Activated CD4-positive, alpha-beta T cell treated with anti-CD3 and anti-CD28 coated beads, Interleukin-2, amount 10 ng/mL, durations not matched to agents 7 days and 5 days (primary cell): Measurements from ENCODE around the gene UBE2S. TPM values are rescaled to one million over a fixed set of nuclear protein-coding genes. Genes with fewer than 3 reads are reported as not detected.

Experiments used
- total RNA-seq, 2 experiments: library from RNA; stranded (reverse); gene quantifications; one replicate each; pipeline ENCODE4 v1.2.3, GENCODE V29; 2021

The UBE2S gene
- total RNA-seq, 2 experiments from 2014 or later: 238 to 255 TPM

Other genes with a start within 250 kb of the UBE2S start
- not detected for gene DNAAF3, start 241.2 kb downstream of the UBE2S start, total RNA-seq
- gene SYT5, start 227.5 kb downstream of the UBE2S start, total RNA-seq: under 1 TPM in 1 of 2 experiments, not detected in 1; 0.17 TPM
- not detected for gene PTPRH, start 198.3 kb downstream of the UBE2S start, total RNA-seq
- gene TMEM86B, start 179.0 kb downstream of the UBE2S start, total RNA-seq: 10 to 100 TPM; 12.7 to 16.7 TPM
- gene PPP6R1, start 148.8 kb downstream of the UBE2S start, total RNA-seq: 100 to 1,000 TPM; 189 to 222 TPM
- gene HSPBP1, start 127.7 kb downstream of the UBE2S start, total RNA-seq: 10 to 100 TPM; 23.1 to 26.9 TPM
- gene BRSK1, start 123.8 kb downstream of the UBE2S start, total RNA-seq: 1 to 10 TPM; 6.8 TPM
- gene TMEM150B, start 82.4 kb downstream of the UBE2S start, total RNA-seq: under 1 TPM in 1 of 2 experiments, not detected in 1; 0.79 TPM
- gene KMT5C, start 67.9 kb downstream of the UBE2S start, total RNA-seq: 10 to 100 TPM; 21.7 to 28.3 TPM
- gene COX6B2, start 53.1 kb downstream of the UBE2S start, total RNA-seq: not detected
- gene GARIN5B, start 44.5 kb downstream of the UBE2S start, total RNA-seq: not detected
- gene IL11, start 37.3 kb downstream of the UBE2S start, total RNA-seq: under 1 TPM; 0.27 TPM
- not detected for gene TMEM190, start 31.0 kb downstream of the UBE2S start, total RNA-seq
- 10 to 100 TPM; 20.6 to 29.8 TPM for gene TMEM238, start 23.5 kb downstream of the UBE2S start, total RNA-seq
- gene RPL28, start 21.9 kb downstream of the UBE2S start, total RNA-seq: 1,000 to 10,000 TPM; 3,109 to 3,457 TPM
- gene SHISA7, start 35.5 kb upstream of the UBE2S start, total RNA-seq: not detected
- gene ISOC2, start 53.9 kb upstream of the UBE2S start, total RNA-seq: 10 to 100 TPM; 18.9 to 20.7 TPM
- not detected for gene C19orf85, start 57.0 kb upstream of the UBE2S start, total RNA-seq
- 1 to 10 TPM; 7.3 to 9.7 TPM for gene ZNF628, start 68.8 kb upstream of the UBE2S start, total RNA-seq
- gene NAT14, start 77.4 kb upstream of the UBE2S start, total RNA-seq: 10 to 100 TPM; 11.7 TPM
- under 1 TPM; 0.42 to 0.98 TPM for gene SSC5D, start 80.6 kb upstream of the UBE2S start, total RNA-seq
- not detected for gene SBK2, start 129.3 kb upstream of the UBE2S start, total RNA-seq
- gene SBK3, start 137.8 kb upstream of the UBE2S start, total RNA-seq: not detected
- gene ZNF579, start 173.1 kb upstream of the UBE2S start, total RNA-seq: 1 to 10 TPM; 7.0 to 8.0 TPM
- gene FIZ1, start 191.7 kb upstream of the UBE2S start, total RNA-seq: 10 to 100 TPM; 15.3 to 16.9 TPM
- 10 to 100 TPM; 31.2 to 32.9 TPM for gene ZNF524, start 192.5 kb upstream of the UBE2S start, total RNA-seq
- 10 to 100 TPM; 14.2 TPM for gene ZNF865, start 197.9 kb upstream of the UBE2S start, total RNA-seq
- gene ZNF784, start 216.8 kb upstream of the UBE2S start, total RNA-seq: 1 to 10 TPM; 4.3 to 5.8 TPM
- gene ZNF580, start 233.2 kb upstream of the UBE2S start, total RNA-seq: 10 to 100 TPM; 44.6 to 45.9 TPM
- 10 to 100 TPM; 24.1 to 25.5 TPM for gene ZNF581, start 235.9 kb upstream of the UBE2S start, total RNA-seq
- gene CCDC106, start 240.4 kb upstream of the UBE2S start, total RNA-seq: 1 to 10 TPM; 8.3 to 8.8 TPM
- 100 to 1,000 TPM; 239 to 281 TPM for gene U2AF2, start 247.2 kb upstream of the UBE2S start, total RNA-seq